B cell (primary cell): ENCODE data around the gene MLLT3.

ENCODE experiments used
- EZH2 ChIP-seq: IDR thresholded peaks from 2 replicates; pipeline ENCODE4 v1.6.1; 2012; ENCODE audit warnings: borderline replicate concordance, low read depth, mild to moderate bottlenecking, moderate library complexity, low read length; ENCODE audit not compliant: insufficient read depth, poor library complexity, severe bottlenecking
- TF ChIP-seq, protein P1 (sequence below): fragments of 200-600 bp; IDR thresholded peaks from one replicate; pipeline ENCODE4 v1.8.0; 2022; ENCODE audit warnings: antibody characterized with exemption, mild to moderate bottlenecking

DNA sequence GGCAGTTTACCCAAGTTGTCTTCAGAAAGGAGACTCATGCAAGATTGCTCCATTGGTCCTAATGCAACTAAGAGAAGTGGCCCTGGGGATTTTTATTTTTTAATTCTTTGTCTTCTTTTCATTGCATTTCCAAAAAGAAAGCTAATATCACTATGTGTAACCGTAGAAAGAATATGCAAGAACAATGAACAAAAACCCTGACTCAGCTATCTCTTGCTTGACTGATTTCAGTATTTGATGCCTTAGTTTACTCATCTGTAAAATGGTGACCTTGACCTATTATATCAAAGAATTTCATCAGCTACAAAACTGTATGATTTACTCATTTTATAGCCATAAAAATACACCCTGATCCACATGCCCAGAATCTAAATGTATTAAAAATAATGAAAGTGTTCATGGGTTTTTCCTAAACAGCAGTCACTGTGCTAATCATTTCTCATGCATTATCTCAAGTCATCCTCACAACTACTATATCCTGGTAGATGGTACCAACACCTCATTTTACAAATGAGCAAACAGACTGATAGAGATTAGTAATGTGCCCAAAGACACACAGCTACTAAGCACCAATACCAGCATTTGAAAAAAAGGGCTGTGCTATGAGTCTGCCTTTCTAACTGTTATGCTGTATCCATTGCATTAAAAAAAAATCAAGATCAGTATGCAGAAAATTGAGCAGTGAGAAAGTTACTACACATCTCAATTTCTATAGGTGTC is 185.7 kb downstream of the MLLT3 start:
- no peak for TF ChIP-seq EZH2
- TF ChIP-seq, protein P1, sequence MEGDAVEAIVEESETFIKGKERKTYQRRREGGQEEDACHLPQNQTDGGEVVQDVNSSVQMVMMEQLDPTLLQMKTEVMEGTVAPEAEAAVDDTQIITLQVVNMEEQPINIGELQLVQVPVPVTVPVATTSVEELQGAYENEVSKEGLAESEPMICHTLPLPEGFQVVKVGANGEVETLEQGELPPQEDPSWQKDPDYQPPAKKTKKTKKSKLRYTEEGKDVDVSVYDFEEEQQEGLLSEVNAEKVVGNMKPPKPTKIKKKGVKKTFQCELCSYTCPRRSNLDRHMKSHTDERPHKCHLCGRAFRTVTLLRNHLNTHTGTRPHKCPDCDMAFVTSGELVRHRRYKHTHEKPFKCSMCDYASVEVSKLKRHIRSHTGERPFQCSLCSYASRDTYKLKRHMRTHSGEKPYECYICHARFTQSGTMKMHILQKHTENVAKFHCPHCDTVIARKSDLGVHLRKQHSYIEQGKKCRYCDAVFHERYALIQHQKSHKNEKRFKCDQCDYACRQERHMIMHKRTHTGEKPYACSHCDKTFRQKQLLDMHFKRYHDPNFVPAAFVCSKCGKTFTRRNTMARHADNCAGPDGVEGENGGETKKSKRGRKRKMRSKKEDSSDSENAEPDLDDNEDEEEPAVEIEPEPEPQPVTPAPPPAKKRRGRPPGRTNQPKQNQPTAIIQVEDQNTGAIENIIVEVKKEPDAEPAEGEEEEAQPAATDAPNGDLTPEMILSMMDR, result no peak
